SK-N-SH (cell line): ENCODE data around the gene HNRNPH3. TPM values are rescaled to one million over a fixed set of nuclear protein-coding genes. Genes with fewer than 3 reads are reported as not detected.

ENCODE experiments used
- CTCF ChIA-PET: fragments of 300-600, 350-600 bp; formaldehyde crosslinking; extraction: SDS; loops from one replicate; lab custom pipeline; 2021; lab: Yijun Ruan, JAX
- POLR2A ChIA-PET: fragments of 350-600 bp; sonication (Branson Sonifier 250); formaldehyde crosslinking; extraction: SDS; loops from one replicate; lab custom pipeline; 2020; ENCODE audit warnings: antibody characterized with exemption, inconsistent platforms; lab: Yijun Ruan, JAX
- DNase-seq: peaks from one replicate; pipeline ENCODE4 v3.0.0; 2012
- H2AFZ ChIP-seq: fragments of 200-600 bp; sonication (generic); 2 replicates; pipeline ENCODE4 v1.8.1; 2016; ENCODE audit warnings: antibody characterized with exemption, mild to moderate bottlenecking, low read depth
- H3F3A ChIP-seq: fragments of 200-600 bp; sonication (generic); replicated peaks from 2 replicates; pipeline ENCODE3; 2016; ENCODE audit warnings: antibody characterized with exemption, mild to moderate bottlenecking; ENCODE audit not compliant: insufficient read depth
- H3K27ac ChIP-seq, 2 experiments: fragments of 200-500 bp in 1 of 2; fragments of 200-600 bp in 1 of 2; sonication (Bioruptor generic) in 1 of 2; sonication (generic), shearing (Covaris generic) in 1 of 2; 2 replicates each; pipeline versions ENCODE4 v1.5.1 to v1.6.1; 2014 to 2016; ENCODE audit warnings: low read depth in 2 of 2, inconsistent platforms in 1 of 2, low read length in 1 of 2, mild to moderate bottlenecking in 1 of 2, mixed read lengths in 1 of 2
- H3K27me3 ChIP-seq: fragments of 200-600 bp; sonication (generic), shearing (Covaris generic); 2 replicates; pipeline ENCODE4 v1.6.1; 2016; ENCODE audit warnings: mixed run types; ENCODE audit not compliant: insufficient read depth
- H3K36me3 ChIP-seq, 2 experiments: fragments of 200-500 bp in 1 of 2; fragments of 200-600 bp in 1 of 2; sonication (Bioruptor generic) in 1 of 2; sonication (generic) in 1 of 2; replicated peaks in 1 of 2; 2 replicates each; pipeline versions ENCODE3 to v1.5.1; 2014 to 2016; ENCODE audit warnings: low read length in 1 of 2, mild to moderate bottlenecking in 1 of 2; ENCODE audit not compliant: insufficient read depth in 2 of 2, control insufficient read depth in 1 of 2
- H3K4me1 ChIP-seq, 2 experiments: fragments of 200-500 bp in 1 of 2; fragments of 200-600 bp in 1 of 2; sonication (Bioruptor generic) in 1 of 2; sonication (generic), shearing (Covaris generic) in 1 of 2; 2 replicates each; pipeline versions ENCODE4 v1.5.1 to v1.6.1; 2014 to 2016; ENCODE audit warnings: low read depth in 1 of 2, low read length in 1 of 2, mixed run types in 1 of 2; ENCODE audit not compliant: insufficient read depth in 2 of 2, control insufficient read depth in 1 of 2
- H3K4me2 ChIP-seq: fragments of 200-600 bp; sonication (generic), shearing (Covaris generic); 2 replicates; pipeline ENCODE4 v1.6.1; 2017; ENCODE audit warnings: mixed run types
- H3K4me3 ChIP-seq, 2 experiments: fragments of 200-500 bp in 1 of 2; fragments of 200-600 bp in 1 of 2; sonication (Bioruptor generic) in 1 of 2; sonication (generic), shearing (Covaris generic) in 1 of 2; 2 replicates each; pipeline versions ENCODE4 v1.5.1 to v1.8.1; 2014 to 2016; ENCODE audit warnings: low read depth in 2 of 2, inconsistent platforms in 1 of 2, low read length in 1 of 2, mild to moderate bottlenecking in 1 of 2, mixed read lengths in 1 of 2, moderate library complexity in 1 of 2
- H3K79me2 ChIP-seq: fragments of 200-600 bp; sonication (generic); 2 replicates; pipeline ENCODE4 v1.8.1; 2017; ENCODE audit warnings: mild to moderate bottlenecking; ENCODE audit not compliant: insufficient read depth
- H3K9ac ChIP-seq: fragments of 200-600 bp; sonication (generic); 2 replicates; pipeline ENCODE4 v1.6.1; 2017; ENCODE audit warnings: mixed run types
- H3K9me2 ChIP-seq: fragments of 200-600 bp; sonication (generic); 2 replicates; pipeline ENCODE4 v1.6.1; 2017; ENCODE audit warnings: mixed run types
- H3K9me3 ChIP-seq: fragments of 200-600 bp; sonication (generic); 2 replicates; pipeline ENCODE4 v1.6.1; 2017; ENCODE audit warnings: mixed run types, mild to moderate bottlenecking, moderate library complexity
- H4K20me1 ChIP-seq: fragments of 200-600 bp; sonication (generic); 2 replicates; pipeline ENCODE4 v1.6.1; 2017; ENCODE audit warnings: mild to moderate bottlenecking, mixed run types; ENCODE audit not compliant: insufficient read depth
- CHD2 ChIP-seq: fragments of 150-350 bp; IDR thresholded peaks from 2 replicates; pipeline ENCODE4 v1.6.1; 2018; ENCODE audit warnings: low read length; ENCODE audit not compliant: partially characterized antibody
- CTCF ChIP-seq: fragments of 200-600 bp; sonication (generic); IDR thresholded peaks from 2 replicates; pipeline ENCODE4 v1.6.1; 2017; ENCODE audit warnings: antibody characterized with exemption, mild to moderate bottlenecking, moderate library complexity
- ELF1 ChIP-seq: IDR thresholded peaks from 2 replicates; pipeline ENCODE4 v1.4.0; 2012
- EP300 ChIP-seq, 2 experiments: IDR thresholded peaks; 2 replicates each; pipeline versions ENCODE4 v1.4.0 to v1.6.1; 2012; ENCODE audit warnings: borderline replicate concordance in 1 of 2, low read depth in 1 of 2, low read length in 1 of 2
- FOXJ3 ChIP-seq: sonication (generic); formaldehyde crosslinking; IDR thresholded peaks from 2 replicates; pipeline ENCODE4 v1.5.1; 2020; ENCODE audit warnings: mild to moderate bottlenecking, missing genetic modification reagents
- FOXM1 ChIP-seq: IDR thresholded peaks from 2 replicates; pipeline ENCODE4 v1.4.0; 2012; ENCODE audit warnings: low read depth, mild to moderate bottlenecking
- GABPA ChIP-seq: IDR thresholded peaks from 2 replicates; pipeline ENCODE4 v1.4.0; 2012; ENCODE audit warnings: low read depth, mild to moderate bottlenecking
- IRF3 ChIP-seq: fragments of 150-350 bp; IDR thresholded peaks from 2 replicates; pipeline ENCODE4 v1.6.1; 2016; ENCODE audit warnings: mild to moderate bottlenecking, low read depth, low read length
- JUND ChIP-seq: IDR thresholded peaks from 2 replicates; pipeline ENCODE4 v1.4.0; 2012
- MAX ChIP-seq: IDR thresholded peaks from 2 replicates; pipeline ENCODE4 v1.4.0; 2012; ENCODE audit warnings: low read depth
- MEF2A ChIP-seq: IDR thresholded peaks from 2 replicates; pipeline ENCODE4 v1.4.0; 2012; ENCODE audit warnings: low read depth, borderline replicate concordance
- NFIC ChIP-seq: IDR thresholded peaks from 2 replicates; pipeline ENCODE4 v1.4.0; 2012; ENCODE audit warnings: borderline replicate concordance
- POLR2AphosphoS5 ChIP-seq: IDR thresholded peaks from 2 replicates; pipeline ENCODE4 v1.6.1; 2012; ENCODE audit warnings: low read depth, low read length
- RAD21 ChIP-seq: IDR thresholded peaks from 2 replicates; pipeline ENCODE4 v1.6.1; 2012; ENCODE audit warnings: mild to moderate bottlenecking, low read length
- RCOR1 ChIP-seq: fragments of 150-350 bp; IDR thresholded peaks from 2 replicates; pipeline ENCODE4 v1.6.1; 2017; ENCODE audit warnings: antibody characterized with exemption, low read length
- RFX5 ChIP-seq: IDR thresholded peaks from 2 replicates; pipeline ENCODE4 v1.6.1; 2012; ENCODE audit warnings: mild to moderate bottlenecking, improper control_type of control experiment, low read length
- SIN3A ChIP-seq: IDR thresholded peaks from 2 replicates; pipeline ENCODE4 v1.6.1; 2012; ENCODE audit warnings: low read depth, mild to moderate bottlenecking, low read length, moderate library complexity, borderline replicate concordance
- TCF12 ChIP-seq: IDR thresholded peaks from 2 replicates; pipeline ENCODE4 v1.4.0; 2012
- TEAD4 ChIP-seq: IDR thresholded peaks from 2 replicates; pipeline ENCODE4 v1.4.0; 2012; ENCODE audit warnings: mild to moderate bottlenecking, borderline replicate concordance; ENCODE audit not compliant: insufficient read depth
- USF2 ChIP-seq: fragments of 150-350 bp; IDR thresholded peaks from 2 replicates; pipeline ENCODE4 v1.6.1; 2017; ENCODE audit warnings: antibody characterized with exemption, low read length, low read depth, borderline replicate concordance
- YY1 ChIP-seq: IDR thresholded peaks from 2 replicates; pipeline ENCODE4 v1.4.0; 2012; ENCODE audit warnings: low read depth, mild to moderate bottlenecking
- ZBTB33 ChIP-seq: IDR thresholded peaks from 2 replicates; pipeline ENCODE4 v1.4.0; 2012; ENCODE audit warnings: low read depth, borderline replicate concordance
- WGBS: methylation state at CpG from one replicate; pipeline ENCODE4 v1.1.6; 2017; ENCODE audit warnings: low lambda C conversion rate; 5-methylcytosine and 5-hydroxymethylcytosine counted together
- polyA plus RNA-seq, 3 experiments: library from polyadenylated mRNA; depleted of rRNA; stranded (reverse); fragments of >200 nt; gene quantifications; 2 replicates each; pipeline ENCODE4 v1.2.3, GENCODE V29; 2012

Gene HNRNPH3
- polyA plus RNA-seq, 1 of the 3 experiments (the other 2 are of a cell fraction) = 73.0 TPM

- Histone ChIP-seq H3K4me2 (no peak overlapping the region), H3F3A (no peaks in the 10 kb centered on the region), H2AFZ (no peak overlapping the region), H3K36me3 (no peaks in the 10 kb centered on the region), H3K27me3 (no peaks in the 10 kb centered on the region), H4K20me1 (no peaks in the 10 kb centered on the region), H3K79me2 (no peaks in the 10 kb centered on the region), H3K27ac (peak overlapping the region in 1 of 2 experiments; percentile 35; a peak in 2 of 4 replicates), H3K9me3 (no peaks in the 10 kb centered on the region), H3K9ac (no peak overlapping the region), H3K4me1 (peaks cover 7 to 17% of the 10 kb centered on the region in 2 experiments; a peak in 2 of 4 replicates), H3K9me2 (no peaks in the 10 kb centered on the region), H3K4me3 (no peak overlapping the region)
- ChIA-PET POLR2A (no interaction called here), CTCF (interaction anchor here (1.4 kb wide), 1 partner anchor 85 kb away, joined by 4 read pairs; no protein-coding TSS in a partner anchor)
- 64% methylated on average over 9 of the region's 9 CpGs for WGBS
- peak; percentile 12 for DNase-seq
- TF ChIP-seq POLR2AphosphoS5 (no peak), MAX (no peak), TCF12 (peak; percentile 68)
These were observed 34.8 kb upstream of the HNRNPH3 start for GRCh38 chr10:68296843-68297663.

- no peak overlapping the region for H3K4me3 ChIP-seq
- H3K79me2 ChIP-seq = no peaks in the 10 kb centered on the region
- no peak overlapping the region for H3K27ac ChIP-seq
- 72% methylated on average over 3 of the region's 3 CpGs for WGBS
- no peaks in the 10 kb centered on the region for H3K36me3 ChIP-seq
- H3K9ac ChIP-seq = no peak overlapping the region
- no peak overlapping the region for H2AFZ ChIP-seq
- H3K9me3 ChIP-seq = no peaks in the 10 kb centered on the region
- ChIA-PET POLR2A (no interaction called here), CTCF (interaction anchor here (0.6 to 5.6 kb wide), 43 partner anchors 8 to 604 kb away, joined by 3 to 111 read pairs (median 4); partner anchors contain the start of genes ATOH7, HNRNPH3 and PBLD)
- peaks cover 7% of the 10 kb centered on the region for H3F3A ChIP-seq
- TF ChIP-seq YY1 (no peak), GABPA (no peak), RFX5 (no peak), RAD21 (no peak), CHD2 (no peak), CTCF (no peak), MEF2A (no peak), ZBTB33 (no peak), USF2 (no peak), SIN3A (no peak), EP300 (IDR thresholded peaks at IDR 0.05; ENCODE audit: borderline replicate concordance in 1 of 2, low read depth in 1 of 2, low read length in 1 of 2) (no peak), FOXJ3 (CRISPR knock-in tag) (no peak), IRF3 (no peak), JUND (no peak), FOXM1 (no peak), ELF1 (no peak), NFIC (no peak), TEAD4 (no peak), TCF12 (no peak), RCOR1 (no peak)
- H3K9me2 ChIP-seq = no peaks in the 10 kb centered on the region; the same call in 1 of the 2 replicates
- DNase-seq = no peak
- no peaks in the 10 kb centered on the region for H4K20me1 ChIP-seq
- H3K27me3 ChIP-seq = no peaks in the 10 kb centered on the region
- peaks cover 7 to 14% of the 10 kb centered on the region in 2 experiments; a peak in 2 of 4 replicates for H3K4me1 ChIP-seq
- H3K4me2 ChIP-seq = no peak overlapping the region
These were observed 30.6 kb upstream of the HNRNPH3 start for GRCh38 chr10:68301301-68301700.
